SU-DHL-6 (cell line): ENCODE measurements around the gene SLC9A7.

Experiments used
- H2AFZ ChIP-seq: fragments of 200-600 bp; sonication (generic); 2 replicates; pipeline ENCODE4 v1.6.1; 2014; ENCODE audit warnings: low read depth, mild to moderate bottlenecking, moderate library complexity, mixed read lengths, antibody characterized with exemption, low read length; ENCODE audit not compliant: severe bottlenecking
- H3F3A ChIP-seq: fragments of 200-600 bp; shearing (Covaris generic); 2 replicates; pipeline ENCODE4 v1.6.0; 2016; ENCODE audit warnings: antibody characterized with exemption, mild to moderate bottlenecking; ENCODE audit not compliant: insufficient read depth
- H3K27ac ChIP-seq: fragments of 200-600 bp; sonication (generic); 2 replicates; pipeline ENCODE4 v1.5.1; 2016; ENCODE audit warnings: low read depth, mild to moderate bottlenecking, low read length, moderate library complexity, mixed read lengths
- H3K27me3 ChIP-seq: fragments of 200-600 bp; sonication (generic), shearing (Covaris generic); 2 replicates; pipeline ENCODE4 v1.6.0; 2014; ENCODE audit warnings: mild to moderate bottlenecking, low read length
- H3K36me3 ChIP-seq: fragments of 200-600 bp; sonication (generic); 2 replicates; pipeline ENCODE4 v1.6.1; 2014; ENCODE audit warnings: mild to moderate bottlenecking, low read length, mixed read lengths
- H3K4me2 ChIP-seq: fragments of 300-600, 200-600 bp; shearing (Covaris generic), sonication (generic); 2 replicates; pipeline ENCODE4 v1.6.0; 2014; ENCODE audit warnings: low read length, low read depth, mild to moderate bottlenecking; ENCODE audit not compliant: poor library complexity, severe bottlenecking
- H3K4me3 ChIP-seq: fragments of 200-600 bp; sonication (generic); 2 replicates; pipeline ENCODE4 v1.5.1; 2014; ENCODE audit warnings: antibody characterized with exemption, low read length, mild to moderate bottlenecking, mixed read lengths; ENCODE audit not compliant: insufficient read depth, poor library complexity, severe bottlenecking
- H3K79me2 ChIP-seq: fragments of 200-600 bp; sonication (generic); 2 replicates; pipeline ENCODE4 v1.6.1; 2014; ENCODE audit warnings: mild to moderate bottlenecking, low read length, moderate library complexity; ENCODE audit not compliant: insufficient read depth
- H3K9ac ChIP-seq: fragments of 200-600 bp; sonication (generic); 2 replicates; pipeline ENCODE4 v1.7.0; 2014; ENCODE audit warnings: mild to moderate bottlenecking, low read length
- H3K9me2 ChIP-seq: fragments of 200-600 bp; sonication (generic); replicated peaks from 2 replicates; pipeline ENCODE4 v1.6.1; 2014; ENCODE audit warnings: low read length; ENCODE audit not compliant: insufficient read depth
- H3K9me3 ChIP-seq: fragments of 200-600 bp; sonication (generic); 2 replicates; pipeline ENCODE4 v1.6.1; 2014; ENCODE audit warnings: low read length, mixed read lengths; ENCODE audit not compliant: insufficient read depth
- H4K20me1 ChIP-seq: fragments of 200-600 bp; sonication (generic); 2 replicates; pipeline ENCODE4 v1.6.1; 2014; ENCODE audit warnings: low read depth, mild to moderate bottlenecking, antibody characterized with exemption, low read length, moderate library complexity, mixed read lengths
- CTCF ChIP-seq: fragments of 200-600 bp; sonication (generic); IDR thresholded peaks from one replicate; pipeline ENCODE4 v1.5.1; 2017; ENCODE audit warnings: antibody characterized with exemption, mild to moderate bottlenecking, low read length, moderate library complexity; ENCODE audit not compliant: insufficient read depth, poor library complexity, severe bottlenecking
- EZH2phosphoT487 ChIP-seq: fragments of 200-600 bp; sonication (generic), shearing (Covaris generic); conservative IDR thresholded peaks from 2 replicates; pipeline ENCODE4 v1.6.1; 2018; ENCODE audit warnings: mild to moderate bottlenecking, antibody characterized with exemption, low read length, moderate library complexity, mixed read lengths

The SLC9A7 gene

GRCh38 chrX:46695491-46695890, 63.4 kb downstream of the SLC9A7 start:
- peak overlapping the region; percentile 22 for H3K4me2 ChIP-seq
- no peaks in the 10 kb centered on the region for H4K20me1 ChIP-seq
- no peaks in the 10 kb centered on the region; the same call in 1 of the 2 replicates for H3K36me3 ChIP-seq
- H2AFZ ChIP-seq = no peak overlapping the region
- TF ChIP-seq EZH2phosphoT487 (no peak), CTCF (no peak)
- no peaks in the 10 kb centered on the region for H3K9me3 ChIP-seq
- H3K9ac ChIP-seq = no peak overlapping the region
- H3K27me3 ChIP-seq = no peaks in the 10 kb centered on the region
- no peak overlapping the region for H3K27ac ChIP-seq
- H3K79me2 ChIP-seq = peaks cover 83% of the 10 kb centered on the region
- no peaks in the 10 kb centered on the region for H3K9me2 ChIP-seq
- H3F3A ChIP-seq = no peaks in the 10 kb centered on the region; the same call in 1 of the 2 replicates
- no peak overlapping the region for H3K4me3 ChIP-seq

GRCh38 chrX:46694549-46694948, 64.4 kb downstream of the SLC9A7 start:
- TF ChIP-seq CTCF (no peak), EZH2phosphoT487 (no peak)
- no peaks in the 10 kb centered on the region for H3K9me2 ChIP-seq
- H3K9me3 ChIP-seq = no peaks in the 10 kb centered on the region
- no peak overlapping the region for H3K9ac ChIP-seq
- H3K36me3 ChIP-seq = no peaks in the 10 kb centered on the region; the same call in 1 of the 2 replicates
- no peaks in the 10 kb centered on the region; the same call in 1 of the 2 replicates for H3F3A ChIP-seq
- H4K20me1 ChIP-seq = no peaks in the 10 kb centered on the region
- H3K4me3 ChIP-seq = no peak overlapping the region
- peak overlapping the region; percentile 58 for H3K27ac ChIP-seq
- H2AFZ ChIP-seq = no peak overlapping the region
- H3K27me3 ChIP-seq = no peaks in the 10 kb centered on the region
- peak overlapping the region; percentile 40 for H3K4me2 ChIP-seq
- H3K79me2 ChIP-seq = peaks cover 83% of the 10 kb centered on the region

GRCh38 chrX:46693149-46693548, 65.8 kb downstream of the SLC9A7 start:
- Histone ChIP-seq H4K20me1 (no peaks in the 10 kb centered on the region), H3K36me3 (no peaks in the 10 kb centered on the region; the same call in 1 of the 2 replicates), H3K9me3 (no peaks in the 10 kb centered on the region), H3K79me2 (peaks cover 76% of the 10 kb centered on the region), H3F3A (no peaks in the 10 kb centered on the region; the same call in 1 of the 2 replicates), H2AFZ (no peak overlapping the region), H3K4me3 (no peak overlapping the region), H3K4me2 (peak overlapping the region; percentile 40), H3K27ac (peak overlapping the region; percentile 58; the same call in 1 of the 2 replicates), H3K9ac (no peak overlapping the region), H3K27me3 (no peaks in the 10 kb centered on the region), H3K9me2 (no peaks in the 10 kb centered on the region)
- TF ChIP-seq CTCF (no peak), EZH2phosphoT487 (no peak)
